Smooth muscle cell of the umbilical artery (primary cell): ENCODE data around the gene MORN1. TPM values are rescaled to one million over a fixed set of nuclear protein-coding genes. Genes with fewer than 3 reads are reported as not detected.

Experiments used
- total RNA-seq: library from RNA; depleted of rRNA; stranded (reverse); fragments of >200 nt; gene quantifications from 2 replicates; pipeline ENCODE4 v1.2.3, GENCODE V29; 2014

MORN1 gene
- total RNA-seq = 13.1 and 21.2 TPM in 2 replicates

DNA sequence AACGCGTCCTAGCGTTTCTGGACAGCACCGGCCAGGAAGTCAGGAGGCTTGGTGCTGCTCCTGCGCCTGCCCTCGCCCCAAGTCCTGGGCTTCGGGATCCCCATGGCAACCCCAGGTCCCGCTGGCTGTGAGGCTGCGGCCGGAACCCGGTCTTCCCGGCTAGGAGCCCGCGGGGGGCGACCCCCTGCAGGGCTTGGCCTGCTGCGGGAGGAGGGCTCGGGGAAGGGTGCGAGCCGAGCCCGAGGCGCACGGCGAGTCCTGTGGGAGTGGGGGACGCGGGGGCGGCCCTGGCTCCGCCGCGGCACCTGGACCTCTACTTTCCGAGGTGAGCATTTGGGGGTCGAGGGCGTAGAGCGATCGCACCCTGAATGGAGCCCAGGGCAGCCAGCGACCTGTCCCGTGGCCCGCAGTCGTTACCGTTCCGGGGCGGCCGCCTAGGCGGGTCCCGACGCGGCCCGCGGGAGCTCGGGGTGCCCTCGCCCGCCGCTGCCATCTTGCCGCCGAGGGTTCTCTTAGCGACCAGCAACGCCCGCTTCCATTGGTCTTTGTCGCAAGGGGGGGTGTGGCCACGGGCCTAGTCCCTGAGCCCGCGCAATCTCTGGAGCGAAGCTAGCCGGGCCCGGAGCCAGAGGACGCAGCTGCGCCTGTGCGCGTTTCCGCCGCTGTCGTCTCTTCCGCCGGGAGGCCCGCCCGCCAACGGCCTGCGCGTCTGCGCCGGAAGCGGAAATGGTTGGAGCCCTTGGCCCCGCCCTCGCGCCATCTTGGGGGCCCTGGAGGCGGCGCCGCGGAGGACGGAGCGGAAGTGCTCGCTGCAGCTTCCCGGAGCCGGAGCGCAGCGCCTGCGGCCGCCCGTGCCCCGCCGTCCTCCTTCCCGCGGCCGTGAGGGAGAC is at the start of gene MORN1, which contains the start of gene RER1:
Gene MORN1 (minus strand): TSS at position 514 of the 890 bp plus-strand sequence. CDS start 21 bp downstream, at position 493.
Gene RER1 (plus strand): TSS at position 801 of the 890 bp plus-strand sequence. CDS start 3,950 bp downstream, outside the sequence.

DNA sequence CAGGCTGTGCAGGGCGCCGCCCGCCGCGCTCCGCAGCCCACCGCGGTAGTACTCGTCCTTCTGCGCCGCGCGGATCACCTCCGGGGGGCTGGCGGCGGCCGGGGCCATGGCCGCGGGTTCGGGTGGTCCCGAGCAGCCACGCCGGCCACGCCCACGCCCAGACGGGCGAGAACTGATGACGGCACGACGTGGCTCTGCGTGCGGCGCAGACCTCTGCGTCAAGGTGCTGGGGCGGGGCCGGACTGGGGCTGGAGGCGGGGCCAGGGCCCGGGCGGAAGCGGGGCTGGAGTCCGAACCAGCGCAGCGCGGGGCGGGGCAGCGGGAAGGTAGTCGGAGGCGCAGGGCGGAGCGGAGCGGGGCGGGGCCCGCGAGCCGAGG is 21.0 kb upstream of the MORN1 start, which contains the start of gene PEX10:
Gene PEX10 (minus strand): TSS at position 170 of the 378 bp plus-strand sequence. CDS start 62 bp downstream, at position 108.

Other genes starting within 250 kb of the MORN1 start
- gene FAAP20, start 196.8 kb downstream of the MORN1 start, total RNA-seq = 23.8 and 32.2 TPM in 2 replicates
- 35.6 and 43.0 TPM in 2 replicates for gene SKI, start 163.2 kb downstream of the MORN1 start, total RNA-seq
- gene RER1, start 287 bp upstream of the MORN1 start, total RNA-seq = 88.2 and 107 TPM in 2 replicates
- 27.9 and 31.7 TPM in 2 replicates for gene PEX10, start 21.0 kb upstream of the MORN1 start, total RNA-seq
- gene PLCH2, start 84.7 kb upstream of the MORN1 start, total RNA-seq = under 0.01 and 0.09 TPM in 2 replicates
- 22.6 and 25.8 TPM in 2 replicates for gene PANK4, start 135.0 kb upstream of the MORN1 start, total RNA-seq
- not detected in 2 replicates for gene HES5, start 138.7 kb upstream of the MORN1 start, total RNA-seq
- 1.8 and 4.8 TPM in 2 replicates for gene TNFRSF14, start 164.8 kb upstream of the MORN1 start, total RNA-seq
- gene PRXL2B, start 195.2 kb upstream of the MORN1 start, total RNA-seq = 8.9 and 20.4 TPM in 2 replicates
- gene MMEL1, start 241.5 kb upstream of the MORN1 start, total RNA-seq = 0.37 TPM in 1 of 2 replicates, not detected in the other